Liver (tissue), 9 donors: ENCODE data around the gene ARHGAP23. TPM values are rescaled to one million over a fixed set of nuclear protein-coding genes. Genes with fewer than 3 reads are reported as not detected.

ENCODE experiments used
- DNase-seq: peaks from one replicate; pipeline ENCODE4 v3.0.0-alpha.2; 2017; ENCODE audit warnings: low spot score
- H3K27ac ChIP-seq, 2 donors: one replicate each; pipeline ENCODE4 v1.7.0; 2013; ENCODE audit warnings: inconsistent platforms in 2 of 2, low read length in 2 of 2, control low read depth in 1 of 2, low read depth in 1 of 2, mild to moderate bottlenecking in 1 of 2
- H3K27me3 ChIP-seq, 4 donors: one replicate each; pipeline versions ENCODE4 v1.6.1 to v1.7.0; 2013; ENCODE audit warnings: low read length in 3 of 4, inconsistent platforms in 1 of 4, mild to moderate bottlenecking in 1 of 4, moderate library complexity in 1 of 4; ENCODE audit not compliant: control insufficient read depth in 4 of 4, insufficient read depth in 4 of 4
- H3K36me3 ChIP-seq, 4 donors: one replicate each; pipeline versions ENCODE4 v1.6.1 to v1.7.0; 2013; ENCODE audit warnings: low read length in 3 of 4, mild to moderate bottlenecking in 3 of 4, low read depth in 1 of 4, moderate library complexity in 1 of 4; ENCODE audit not compliant: control insufficient read depth in 4 of 4, insufficient read depth in 3 of 4
- H3K4me1 ChIP-seq, 4 donors: one replicate each; pipeline versions ENCODE4 v1.6.1 to v1.7.0; 2013; ENCODE audit warnings: low read length in 3 of 4, mild to moderate bottlenecking in 3 of 4, moderate library complexity in 1 of 4; ENCODE audit not compliant: control insufficient read depth in 4 of 4, insufficient read depth in 4 of 4
- H3K4me3 ChIP-seq, 3 donors: one replicate each; pipeline versions ENCODE4 v1.6.1 to v1.7.0; 2013; ENCODE audit warnings: low read length in 3 of 3, control low read depth in 1 of 3, low read depth in 1 of 3, mild to moderate bottlenecking in 1 of 3
- H3K9ac ChIP-seq, 2 donors: one replicate each; pipeline ENCODE4 v1.7.0; 2013; ENCODE audit warnings: low read length in 2 of 2, mild to moderate bottlenecking in 2 of 2, moderate library complexity in 2 of 2, control low read depth in 1 of 2, low read depth in 1 of 2
- H3K9me3 ChIP-seq, 4 donors: one replicate each; pipeline versions ENCODE4 v1.6.1 to v1.7.0; 2013; ENCODE audit warnings: low read length in 3 of 4; ENCODE audit not compliant: control insufficient read depth in 4 of 4
- ATF3 ChIP-seq: IDR thresholded peaks from 2 replicates; pipeline ENCODE4 v1.6.1; 2016; ENCODE audit warnings: antibody characterized with exemption
- EGR1 ChIP-seq, 2 donors: IDR thresholded peaks; 2 replicates each; pipeline ENCODE4 v1.6.1; 2016 to 2018; ENCODE audit warnings: antibody characterized with exemption in 2 of 2, low read depth in 2 of 2
- FOXA1 ChIP-seq: IDR thresholded peaks from 2 replicates; pipeline ENCODE4 v1.6.1; 2016; ENCODE audit warnings: antibody characterized with exemption
- FOXA2 ChIP-seq: IDR thresholded peaks from 2 replicates; pipeline ENCODE4 v1.6.1; 2016; ENCODE audit warnings: antibody characterized with exemption
- GABPA ChIP-seq, 2 donors: IDR thresholded peaks in 1 of 2; conservative IDR thresholded peaks in 1 of 2; 2 replicates each; pipeline ENCODE4 v1.6.1; 2016; ENCODE audit warnings: antibody characterized with exemption in 2 of 2, mild to moderate bottlenecking in 1 of 2, moderate library complexity in 1 of 2
- HNF4A ChIP-seq, 2 donors: conservative IDR thresholded peaks; 2 replicates each; pipeline ENCODE4 v1.6.1; 2016; ENCODE audit warnings: antibody characterized with exemption in 2 of 2, mild to moderate bottlenecking in 2 of 2
- HNF4G ChIP-seq: IDR thresholded peaks from 2 replicates; pipeline ENCODE4 v1.6.1; 2016; ENCODE audit warnings: antibody characterized with exemption
- MAX ChIP-seq: IDR thresholded peaks from 2 replicates; pipeline ENCODE4 v1.6.1; 2016; ENCODE audit warnings: antibody characterized with exemption
- NR2F2 ChIP-seq: IDR thresholded peaks from 2 replicates; pipeline ENCODE4 v1.6.1; 2016; ENCODE audit warnings: antibody characterized with exemption
- RAD21 ChIP-seq, 2 donors: IDR thresholded peaks; 2 replicates each; pipeline ENCODE4 v1.6.1; 2016; ENCODE audit warnings: antibody characterized with exemption in 2 of 2, mild to moderate bottlenecking in 2 of 2
- REST ChIP-seq: IDR thresholded peaks from 2 replicates; pipeline ENCODE4 v1.6.1; 2016; ENCODE audit warnings: antibody characterized with exemption, mild to moderate bottlenecking
- RXRA ChIP-seq, 2 donors: IDR thresholded peaks; 2 replicates each; pipeline ENCODE4 v1.6.1; 2017 to 2018; ENCODE audit warnings: antibody characterized with exemption in 2 of 2, mild to moderate bottlenecking in 1 of 2
- TAF1 ChIP-seq: conservative IDR thresholded peaks from 2 replicates; pipeline ENCODE4 v1.6.1; 2016; ENCODE audit warnings: antibody characterized with exemption, mild to moderate bottlenecking
- YY1 ChIP-seq: IDR thresholded peaks from 2 replicates; pipeline ENCODE4 v1.6.1; 2016; ENCODE audit warnings: antibody characterized with exemption, mild to moderate bottlenecking
- ZBTB33 ChIP-seq: IDR thresholded peaks from 2 replicates; pipeline ENCODE4 v1.6.1; 2016; ENCODE audit warnings: antibody characterized with exemption
- WGBS: extraction: QIAGEN DNeasy Blood & Tissue Kit; methylation state at CpG from one replicate; pipeline ENCODE4 v1.1.7; 2013; 5-methylcytosine and 5-hydroxymethylcytosine counted together
- polyA plus RNA-seq, 2 donors: library from polyadenylated mRNA; stranded (reverse) in 1 of 2; unstranded in 1 of 2; fragments of 200-250 nt in 1 of 2; fragments of >200 nt in 1 of 2; fragmentation: Nextera tagmentation in 1 of 2; extraction: Ambion mirVana in 1 of 2; gene quantifications; one replicate each; pipeline versions ENCODE4 v1.2.1 to v1.2.3, GENCODE V29; 2013 to 2015
- total RNA-seq, 2 donors: library from RNA; depleted of rRNA; stranded (reverse); fragments of >200 nt; gene quantifications; one replicate each; pipeline ENCODE4 v1.2.3, GENCODE V29; 2014
- donor health status: healthy.
- donor health status: healthy.
- donor health status: healthy.
- donor health status: healthy.
- donor health status: healthy.

ARHGAP23 gene
- total and polyA plus RNA-seq, 4 donors, result 0.28 to 31.8 (median 4.6) TPM

GRCh38 chr17:38532451-38532850, 104.2 kb downstream of the ARHGAP23 start:
- TF ChIP-seq REST (no peak), GABPA (IDR thresholded peaks at IDR 0.05 in 1 of 2, conservative IDR thresholded peaks at IDR 0.05 in 1 of 2) (no peak), ATF3 (no peak), MAX (no peak), FOXA2 (no peak), YY1 (no peak), FOXA1 (no peak), ZBTB33 (no peak), TAF1 (no peak), EGR1 (IDR thresholded peaks at IDR 0.05; ENCODE audit: low read depth in 2 of 2) (no peak)
- H3K27me3 ChIP-seq, result no peaks in the 10 kb centered on the region
- no peak overlapping the region for H3K4me3 ChIP-seq
- no peaks in the 10 kb centered on the region for H3K4me1 ChIP-seq
- no peaks in the 10 kb centered on the region for H3K36me3 ChIP-seq
- 87% methylated on average over 16 of the region's 16 CpGs for WGBS
- H3K9ac ChIP-seq, result no peak overlapping the region
- H3K27ac ChIP-seq, result no peak overlapping the region
- no peaks in the 10 kb centered on the region for H3K9me3 ChIP-seq
- DNase-seq, result no peak

- WGBS, result 61% methylated on average over 9 of the region's 9 CpGs
- Histone ChIP-seq H3K9ac (no peak overlapping the region), H3K27ac (no peak overlapping the region), H3K9me3 (no peaks in the 10 kb centered on the region), H3K4me3 (no peak overlapping the region), H3K36me3 (no peaks in the 10 kb centered on the region), H3K4me1 (no peaks in the 10 kb centered on the region), H3K27me3 (no peaks in the 10 kb centered on the region)
- no peak for TF ChIP-seq FOXA2
- TF ChIP-seq HNF4G, result no peak
- no peak for TF ChIP-seq RAD21 (IDR thresholded peaks at IDR 0.05)
- TF ChIP-seq GABPA (IDR thresholded peaks at IDR 0.05 in 1 of 2, conservative IDR thresholded peaks at IDR 0.05 in 1 of 2), result no peak
- TF ChIP-seq EGR1 (IDR thresholded peaks at IDR 0.05; ENCODE audit: low read depth in 2 of 2), result no peak
- no peak for TF ChIP-seq HNF4A (conservative IDR thresholded peaks at IDR 0.05)
- no peak for TF ChIP-seq TAF1
- no peak for TF ChIP-seq REST
- TF ChIP-seq NR2F2, result no peak
- no peak for TF ChIP-seq RXRA (IDR thresholded peaks at IDR 0.05)
- DNase-seq, result no peak
Observed at GRCh38 chr17:38533241-38533640, 105.0 kb downstream of the ARHGAP23 start.
